GM19240 (cell line): Measurements from ENCODE around the gene SLC2A4.
"Not testable (repeated sequence)": the region's sequence is repeated elsewhere in the genome, so short reads cannot be mapped to it uniquely, and the experiment has no call there.

Experiments used
- DNase-seq: peaks from one replicate; pipeline ENCODE4 v3.0.0; 2011; ENCODE audit warnings: low spot score; ENCODE audit not compliant: insufficient read length

SLC2A4 gene

DNA sequence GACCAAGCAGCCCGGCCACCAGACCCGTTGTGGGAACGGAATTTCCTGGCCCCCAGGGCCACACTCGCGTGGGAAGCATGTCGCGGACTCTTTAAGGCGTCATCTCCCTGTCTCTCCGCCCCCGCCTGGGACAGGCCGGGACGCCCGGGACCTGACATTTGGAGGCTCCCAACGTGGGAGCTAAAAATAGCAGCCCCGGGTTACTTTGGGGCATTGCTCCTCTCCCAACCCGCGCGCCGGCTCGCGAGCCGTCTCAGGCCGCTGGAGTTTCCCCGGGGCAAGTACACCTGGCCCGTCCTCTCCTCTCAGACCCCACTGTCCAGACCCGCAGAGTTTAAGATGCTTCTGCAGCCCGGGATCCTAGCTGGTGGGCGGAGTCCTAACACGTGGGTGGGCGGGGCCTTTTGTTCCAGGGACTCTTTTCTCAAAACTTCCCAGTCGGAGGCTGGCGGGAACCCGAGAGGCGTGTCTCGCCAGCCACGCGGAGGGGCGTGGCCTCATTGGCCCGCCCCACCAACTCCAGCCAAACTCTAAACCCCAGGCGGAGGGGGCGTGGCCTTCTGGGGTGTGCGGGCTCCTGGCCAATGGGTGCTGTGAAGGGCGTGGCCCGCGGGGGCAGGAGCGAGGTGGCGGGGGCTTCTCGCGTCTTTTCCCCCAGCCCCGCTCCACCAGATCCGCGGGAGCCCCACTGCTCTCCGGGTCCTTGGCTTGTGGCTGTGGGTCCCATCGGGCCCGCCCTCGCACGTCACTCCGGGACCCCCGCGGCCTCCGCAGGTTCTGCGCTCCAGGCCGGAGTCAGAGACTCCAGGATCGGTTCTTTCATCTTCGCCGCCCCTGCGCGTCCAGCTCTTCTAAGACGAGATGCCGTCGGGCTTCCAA is at the start of gene SLC2A4:
SLC2A4 (plus strand) TSS at position 645 of the 879 bp plus-strand sequence; CDS start at position 862, 217 bp downstream.
- peak; percentile 97 for DNase-seq

- DNase-seq = no peak
These were observed 49.4 kb upstream of the SLC2A4 start for GRCh38 chr17:7232114-7232513.

DNA sequence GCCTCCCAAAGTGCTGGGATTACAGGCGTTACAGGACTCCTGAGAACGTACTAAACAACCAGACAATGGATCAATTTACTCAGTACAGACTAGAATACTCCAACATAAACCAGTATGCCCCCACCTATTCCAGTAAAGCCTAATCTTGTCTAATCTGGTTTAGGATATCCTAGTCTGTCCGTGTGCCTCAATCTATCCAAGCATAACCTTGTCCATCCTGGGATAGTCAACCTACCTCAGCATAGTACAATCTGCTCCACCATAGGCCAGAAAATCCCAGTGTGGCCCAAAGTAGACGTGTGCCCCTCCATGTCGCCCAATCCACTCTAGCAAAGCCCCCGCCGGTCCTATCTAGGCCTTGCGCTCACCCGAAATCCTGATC is 47.8 kb upstream of the SLC2A4 start:
- no peak for DNase-seq

GRCh38 chr17:7234083-7234951 is 47.2 kb upstream of the SLC2A4 start, which contains the start of gene DVL2:
DVL2 (minus strand) TSS chr17:7234517; CDS start chr17:7234262, 255 bp downstream.
- DNase-seq = peak; percentile 94

GRCh38 chr17:7235693-7236665 is 45.5 kb upstream of the SLC2A4 start:
- DNase-seq = no peak

GRCh38 chr17:7236808-7237207 is 44.7 kb upstream of the SLC2A4 start:
- DNase-seq = no peak

DNA sequence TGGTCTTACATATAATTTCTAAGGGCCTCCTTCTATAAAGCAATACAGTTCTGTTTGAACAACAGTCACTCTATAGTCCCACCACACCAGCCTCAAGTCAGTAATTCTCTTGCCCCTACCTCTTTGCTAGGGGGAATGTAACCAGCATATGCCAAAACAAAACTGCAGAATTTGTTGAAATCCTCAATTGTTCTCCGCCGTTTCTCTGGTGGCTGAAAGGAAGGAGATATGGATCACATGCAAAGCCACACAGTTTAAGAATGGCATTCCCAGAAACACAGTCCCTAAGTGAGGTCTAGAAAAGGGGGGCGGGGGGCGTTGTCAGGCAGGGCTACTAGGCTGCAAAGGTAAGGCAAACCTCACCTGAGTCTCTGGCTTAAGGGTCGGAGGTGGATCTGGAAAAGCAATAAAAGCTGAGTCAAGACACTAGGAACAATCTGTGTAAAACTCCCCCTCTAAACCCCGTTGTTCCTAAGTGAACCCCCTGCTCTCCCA is 44.2 kb upstream of the SLC2A4 start:
- DNase-seq = no peak

GRCh38 chr17:7237761-7238419 is 43.6 kb upstream of the SLC2A4 start:
- DNase-seq = peak; percentile 64

GRCh38 chr17:7238420-7239090 is 43.0 kb upstream of the SLC2A4 start:
- no peak for DNase-seq

DNA sequence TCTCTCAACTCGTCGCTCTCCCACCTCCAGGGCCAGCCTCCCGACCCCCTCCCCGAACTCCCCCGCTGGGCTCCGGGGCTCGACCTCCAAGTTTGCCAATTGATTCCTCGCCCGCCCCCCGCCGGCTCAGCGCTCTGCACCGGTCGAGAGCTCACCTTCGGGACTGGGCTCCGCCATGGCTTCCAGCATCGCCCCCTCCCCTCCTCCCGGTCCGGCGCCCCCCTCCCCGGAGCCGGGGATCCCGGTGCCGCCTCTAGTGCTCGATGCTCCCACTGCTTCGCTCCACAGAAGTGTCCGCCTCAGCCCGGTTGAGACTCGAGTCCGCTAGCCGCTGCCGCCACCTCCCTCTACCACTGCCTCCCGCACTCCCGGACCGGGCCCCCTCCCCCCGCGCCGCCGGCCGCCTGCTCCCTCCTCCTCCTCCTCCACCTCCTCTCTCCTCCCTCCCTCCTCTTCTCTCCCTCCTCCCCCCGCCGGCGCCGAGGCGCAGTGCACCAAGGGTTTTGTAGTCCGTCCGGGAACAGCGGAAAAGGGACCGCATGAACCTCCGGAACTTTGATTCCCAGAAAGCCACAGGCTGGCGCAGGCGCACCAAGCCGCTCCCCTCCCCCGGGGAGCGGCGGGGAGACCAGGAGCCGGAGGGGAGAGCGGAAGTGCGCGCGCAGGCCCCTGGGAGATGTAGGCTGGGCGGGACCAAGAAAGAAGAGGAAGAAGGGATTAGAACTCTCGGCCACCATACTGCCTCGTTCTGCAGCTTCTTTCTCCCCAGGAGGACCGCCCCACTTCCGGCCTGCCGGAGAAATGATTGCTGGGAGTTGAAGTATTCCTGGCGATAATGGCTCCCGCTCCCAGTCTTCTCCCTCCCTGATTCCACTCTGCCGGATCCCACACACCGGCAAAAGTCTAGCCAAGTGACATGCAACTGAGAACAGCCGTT is 42.2 kb upstream of the SLC2A4 start, which contains the start of gene PHF23:
PHF23 (minus strand) TSS at position 367 of the 937 bp plus-strand sequence; CDS start at position 189, 178 bp downstream.
- DNase-seq = peak; percentile 91

DNA sequence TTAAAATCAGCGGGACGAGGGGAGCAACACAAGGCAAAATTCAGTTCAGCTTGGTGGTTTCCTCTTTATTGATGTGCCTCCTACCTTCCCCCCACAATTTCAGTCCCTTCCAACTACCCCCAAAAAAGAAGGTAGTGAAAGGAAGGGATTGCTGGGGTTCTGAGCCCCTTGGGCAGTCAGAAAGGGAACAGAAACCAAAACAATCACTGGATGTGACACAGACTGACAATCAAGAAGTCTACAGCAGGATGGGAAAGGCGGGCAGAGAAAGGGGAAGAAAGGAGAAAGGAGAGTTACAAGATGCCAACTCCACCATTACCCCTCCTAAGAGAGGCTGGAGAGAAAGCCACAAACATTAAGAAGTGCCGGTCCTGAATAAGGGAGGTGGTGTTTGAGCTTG is 41.1 kb upstream of the SLC2A4 start:
- no peak for DNase-seq

DNA sequence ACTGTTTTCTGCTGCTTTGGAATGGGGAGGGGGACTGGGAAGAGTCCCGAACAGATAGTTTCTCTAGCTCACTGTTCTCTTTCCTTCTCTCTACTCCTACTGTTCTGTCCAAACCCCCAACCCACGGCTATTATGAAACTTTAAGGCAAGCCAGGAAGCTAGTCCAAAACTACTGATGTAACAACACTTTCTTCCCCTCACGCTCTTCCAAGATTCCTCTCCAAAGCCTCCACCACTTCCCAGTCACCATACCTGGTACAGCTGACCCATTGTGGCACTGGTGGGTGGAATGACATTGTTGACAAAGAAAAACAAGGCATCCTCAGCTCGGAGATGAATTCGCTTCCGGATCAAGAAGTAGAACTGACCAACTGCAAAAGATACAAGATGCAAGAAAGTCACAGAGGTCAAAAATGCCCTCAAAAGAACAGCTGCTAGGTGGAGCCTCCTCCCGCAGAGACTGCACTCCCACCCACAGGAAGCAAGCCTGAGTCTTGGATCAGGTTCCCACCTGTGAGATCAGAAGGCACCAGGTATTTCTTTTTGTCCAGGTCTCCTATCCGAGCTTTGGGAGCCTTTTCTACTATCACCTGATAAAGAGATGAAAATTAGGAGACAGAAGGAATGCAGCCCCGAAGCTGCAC is 40.3 kb upstream of the SLC2A4 start:
- no peak for DNase-seq

DNA sequence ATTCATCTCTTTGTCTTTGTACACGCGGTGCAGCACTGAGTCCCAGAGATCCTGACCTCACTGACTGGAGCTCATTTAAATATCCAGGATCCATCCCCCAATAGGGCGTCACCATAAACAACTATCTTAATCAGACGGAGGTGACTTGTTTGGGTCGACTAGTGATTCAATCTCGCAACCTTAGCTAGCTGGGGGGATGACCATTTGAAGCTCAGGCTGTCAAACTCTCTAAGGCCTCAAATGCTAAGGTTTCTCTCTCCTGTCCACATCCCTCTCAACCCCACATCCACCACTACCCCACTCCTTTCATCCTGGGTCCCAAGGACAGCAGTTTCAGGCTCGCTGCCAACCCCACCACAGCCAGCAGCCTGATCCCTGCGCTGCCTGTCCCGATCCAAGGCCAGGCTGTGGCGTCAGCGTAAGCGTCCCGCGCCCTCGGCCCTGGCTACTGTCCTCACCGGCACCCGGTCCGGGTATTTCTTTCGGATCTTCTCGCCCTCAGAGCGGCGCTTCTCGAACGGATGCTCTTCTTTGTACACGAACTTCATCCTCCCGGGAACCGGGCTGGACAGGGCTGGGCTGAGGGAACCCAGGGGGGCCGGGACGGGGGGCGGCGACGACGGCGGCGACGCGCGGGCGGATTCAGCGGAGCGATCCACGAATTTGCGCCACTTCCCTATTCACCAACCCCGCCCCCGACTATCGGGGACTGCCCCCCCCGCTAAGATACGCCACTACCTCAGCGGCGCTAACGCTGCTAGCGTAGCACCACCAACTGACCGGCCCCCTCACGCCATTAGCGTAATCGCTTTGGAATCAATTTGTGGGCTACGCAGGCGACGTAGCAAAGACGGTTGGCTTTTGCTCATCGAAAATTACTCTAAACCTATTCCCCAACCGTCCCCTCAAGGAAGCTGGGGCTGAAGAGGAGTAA is 39.5 kb upstream of the SLC2A4 start, which contains the start of gene GABARAP:
GABARAP (minus strand) TSS at position 667 of the 934 bp plus-strand sequence; CDS start at position 548, 119 bp downstream.
- DNase-seq = no peak

DNA sequence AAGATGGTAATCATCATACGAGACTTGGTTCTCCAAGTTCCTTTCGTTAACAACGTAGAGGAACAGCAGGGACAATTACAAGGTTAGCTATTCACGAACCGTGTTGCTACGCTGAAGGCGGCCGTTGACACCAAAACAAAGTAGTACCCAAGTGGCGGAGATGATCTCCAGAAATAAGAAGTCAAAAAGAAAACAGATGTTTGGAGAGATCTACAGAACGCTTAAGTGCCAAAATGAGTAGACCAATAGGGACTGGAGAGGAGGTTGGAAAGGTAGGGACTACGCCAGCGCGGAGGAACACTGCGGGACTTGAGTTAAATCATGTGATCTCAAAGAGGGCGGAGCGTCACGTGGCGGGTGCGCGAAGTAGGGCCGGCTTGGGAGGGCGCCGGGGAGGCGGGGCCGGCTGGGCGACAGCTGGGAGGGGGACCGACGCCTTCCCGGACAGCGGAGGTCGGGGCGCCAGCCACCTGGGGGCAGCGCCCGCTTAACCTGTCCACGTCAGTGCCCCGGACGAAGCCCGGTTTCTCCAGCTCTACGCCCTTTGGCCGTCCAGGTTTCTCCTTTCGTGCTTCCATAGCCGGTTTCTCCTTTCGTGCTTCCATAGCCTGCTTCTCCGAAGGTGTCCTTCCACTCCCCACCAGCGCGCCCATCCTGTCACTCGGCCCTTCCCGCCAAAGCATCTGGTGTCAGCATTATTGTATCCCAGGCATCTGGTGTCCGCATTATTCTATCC is 38.6 kb upstream of the SLC2A4 start:
- no peak for DNase-seq

DNA sequence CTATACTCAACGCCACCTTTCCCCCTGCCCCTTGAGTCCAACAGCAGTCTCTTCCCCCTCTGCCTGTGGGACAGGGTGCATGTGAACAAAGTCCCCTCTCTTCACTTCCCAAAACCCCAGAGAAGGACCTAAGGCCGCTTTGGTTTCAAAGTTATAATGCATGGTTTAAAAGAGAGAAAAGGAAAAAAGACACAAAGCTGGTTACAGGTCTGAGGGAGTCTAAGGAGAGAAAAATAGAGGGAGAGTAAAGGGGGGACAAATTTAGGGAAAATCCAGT is 38.1 kb upstream of the SLC2A4 start:
- no peak for DNase-seq

DNA sequence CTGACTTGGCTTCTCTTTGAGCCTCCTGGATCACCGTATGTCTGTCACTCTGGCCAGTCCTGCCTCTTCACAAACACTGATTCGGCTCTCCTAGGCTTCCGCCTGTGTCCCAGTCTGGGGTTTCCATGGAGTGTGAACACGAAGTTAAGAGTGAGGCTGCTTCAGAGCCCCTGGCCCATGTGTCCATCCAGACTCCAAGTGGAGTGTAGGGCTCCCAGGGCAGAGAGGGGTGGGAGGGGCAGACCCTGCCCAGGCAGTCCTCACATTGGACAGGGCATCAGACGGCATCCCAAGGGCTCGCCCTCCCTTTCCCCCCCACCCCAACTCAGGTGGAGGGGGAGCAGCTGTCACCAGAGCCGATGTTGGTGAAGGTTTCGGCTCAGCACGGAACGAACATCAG is 37.7 kb upstream of the SLC2A4 start:
- not testable (repeated sequence) for DNase-seq
